Measurements from ENCODE around the gene SPRR2G. TPM values are rescaled to one million over a fixed set of nuclear protein-coding genes. Genes with fewer than 3 reads are reported as not detected.

SPRR2G gene
- total RNA-seq, 6 donors from 2014 or later, result not detected

DNA sequence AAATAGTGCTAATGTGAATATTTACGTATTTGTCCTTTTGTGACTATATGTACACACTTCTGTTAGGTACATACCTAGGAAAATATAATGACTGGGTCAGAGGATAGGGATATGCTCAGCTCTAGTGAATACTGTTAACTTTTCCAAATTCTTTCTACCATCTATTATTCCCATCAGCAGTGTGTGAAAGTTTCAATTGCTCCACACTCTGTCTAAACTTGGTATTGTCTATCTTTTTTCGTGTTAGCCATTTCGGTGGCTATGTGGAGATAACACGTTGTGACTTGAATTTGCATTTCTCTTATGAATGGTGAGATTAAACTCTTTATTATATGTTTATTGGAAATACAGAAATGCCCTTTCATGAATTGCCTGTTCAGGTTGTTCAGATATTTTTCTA is 29.9 kb upstream of the SPRR2G start:
- no peak for ATAC-seq (ENCODE audit: low FRiP score in 2 of 2)

DNA sequence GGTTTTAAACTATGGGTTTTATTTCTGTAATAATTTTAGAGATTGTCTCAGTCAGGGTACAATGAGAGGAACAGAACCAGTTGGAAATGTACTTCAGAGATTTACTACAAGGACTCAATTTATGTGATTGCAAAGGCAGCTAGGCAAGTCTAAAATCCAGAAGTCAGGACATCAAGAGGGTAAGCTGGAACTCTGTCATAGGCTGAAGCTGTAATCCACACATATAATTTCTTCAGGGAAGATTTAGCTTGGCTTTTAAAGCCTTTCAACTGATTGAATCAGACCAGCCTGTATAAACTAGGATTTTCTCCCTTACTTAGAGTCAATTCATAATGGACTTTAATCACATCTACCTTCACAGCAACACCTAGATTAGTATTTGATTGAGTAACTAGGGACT is 28.2 kb upstream of the SPRR2G start:
- DNase-seq (no peak), ATAC-seq (ENCODE audit: low FRiP score in 2 of 2) (no peak)
- no peak overlapping the region for H3K27ac ChIP-seq
- no peaks in the 10 kb centered on the region for H3K27me3 ChIP-seq
- H3K4me1 ChIP-seq, result no peaks in the 10 kb centered on the region
- H3K9me3 ChIP-seq, result no peaks in the 10 kb centered on the region
- H3K4me3 ChIP-seq, result no peak overlapping the region
- no peaks in the 10 kb centered on the region for H3K36me3 ChIP-seq
- no peak for TF ChIP-seq EP300 (IDR thresholded peaks at IDR 0.05)
- TF ChIP-seq POLR2AphosphoS5 (IDR thresholded peaks at IDR 0.05), result no peak
- TF ChIP-seq, protein P1, sequence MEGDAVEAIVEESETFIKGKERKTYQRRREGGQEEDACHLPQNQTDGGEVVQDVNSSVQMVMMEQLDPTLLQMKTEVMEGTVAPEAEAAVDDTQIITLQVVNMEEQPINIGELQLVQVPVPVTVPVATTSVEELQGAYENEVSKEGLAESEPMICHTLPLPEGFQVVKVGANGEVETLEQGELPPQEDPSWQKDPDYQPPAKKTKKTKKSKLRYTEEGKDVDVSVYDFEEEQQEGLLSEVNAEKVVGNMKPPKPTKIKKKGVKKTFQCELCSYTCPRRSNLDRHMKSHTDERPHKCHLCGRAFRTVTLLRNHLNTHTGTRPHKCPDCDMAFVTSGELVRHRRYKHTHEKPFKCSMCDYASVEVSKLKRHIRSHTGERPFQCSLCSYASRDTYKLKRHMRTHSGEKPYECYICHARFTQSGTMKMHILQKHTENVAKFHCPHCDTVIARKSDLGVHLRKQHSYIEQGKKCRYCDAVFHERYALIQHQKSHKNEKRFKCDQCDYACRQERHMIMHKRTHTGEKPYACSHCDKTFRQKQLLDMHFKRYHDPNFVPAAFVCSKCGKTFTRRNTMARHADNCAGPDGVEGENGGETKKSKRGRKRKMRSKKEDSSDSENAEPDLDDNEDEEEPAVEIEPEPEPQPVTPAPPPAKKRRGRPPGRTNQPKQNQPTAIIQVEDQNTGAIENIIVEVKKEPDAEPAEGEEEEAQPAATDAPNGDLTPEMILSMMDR (IDR thresholded peaks at IDR 0.05), result no peak
- no peak for TF ChIP-seq POLR2A (IDR thresholded peaks at IDR 0.05)

More for the DNA sequence above, 29.9 kb upstream of the SPRR2G start:
- H3K36me3 ChIP-seq, result no peaks in the 10 kb centered on the region
- 75 to 78% methylated on average over 4 of the region's 4 CpGs for WGBS, 2 donors
- no peak overlapping the region for H3K4me3 ChIP-seq
- TF ChIP-seq POLR2AphosphoS5 (IDR thresholded peaks at IDR 0.05) (no peak), EP300 (IDR thresholded peaks at IDR 0.05) (no peak), POLR2A (IDR thresholded peaks at IDR 0.05) (no peak)
- TF ChIP-seq, protein P1 (IDR thresholded peaks at IDR 0.05), result no peak
- H3K27ac ChIP-seq, result no peak overlapping the region
- no peak for DNase-seq
- no peaks in the 10 kb centered on the region for H3K27me3 ChIP-seq
- no peaks in the 10 kb centered on the region for H3K9me3 ChIP-seq
- H3K4me1 ChIP-seq, result no peaks in the 10 kb centered on the region

DNA sequence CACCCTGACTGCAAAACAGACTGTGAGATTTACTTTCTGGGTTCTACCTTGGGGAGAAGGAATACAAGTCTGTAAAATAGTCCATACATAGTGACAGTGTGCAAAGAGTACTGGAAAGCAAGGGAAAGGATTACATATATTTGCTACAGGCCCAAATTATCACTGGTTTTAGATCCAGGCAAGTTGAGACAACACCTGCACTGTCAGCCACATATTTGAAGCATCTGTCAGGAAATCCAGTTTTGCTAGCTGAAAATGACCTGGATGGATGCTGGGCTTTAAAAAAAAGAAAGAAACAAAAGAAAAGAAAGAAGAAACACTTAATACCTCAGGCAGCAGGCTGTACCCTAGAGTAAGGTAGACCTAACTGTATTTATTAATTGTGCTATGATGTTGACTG is 23.9 kb upstream of the SPRR2G start:
- no peaks in the 10 kb centered on the region for H3K4me1 ChIP-seq
- H3K27ac ChIP-seq, result no peak overlapping the region
- H3K4me3 ChIP-seq, result no peak overlapping the region
- TF ChIP-seq EP300 (IDR thresholded peaks at IDR 0.05) (no peak), POLR2AphosphoS5 (IDR thresholded peaks at IDR 0.05) (no peak), POLR2A (IDR thresholded peaks at IDR 0.05) (no peak)
- TF ChIP-seq, protein P1 (IDR thresholded peaks at IDR 0.05), result no peak
- ATAC-seq (ENCODE audit: low FRiP score in 2 of 2), result no peak
- H3K9me3 ChIP-seq, result no peaks in the 10 kb centered on the region
- H3K36me3 ChIP-seq, result no peaks in the 10 kb centered on the region
- no peaks in the 10 kb centered on the region for H3K27me3 ChIP-seq
- DNase-seq, result no peak

DNA sequence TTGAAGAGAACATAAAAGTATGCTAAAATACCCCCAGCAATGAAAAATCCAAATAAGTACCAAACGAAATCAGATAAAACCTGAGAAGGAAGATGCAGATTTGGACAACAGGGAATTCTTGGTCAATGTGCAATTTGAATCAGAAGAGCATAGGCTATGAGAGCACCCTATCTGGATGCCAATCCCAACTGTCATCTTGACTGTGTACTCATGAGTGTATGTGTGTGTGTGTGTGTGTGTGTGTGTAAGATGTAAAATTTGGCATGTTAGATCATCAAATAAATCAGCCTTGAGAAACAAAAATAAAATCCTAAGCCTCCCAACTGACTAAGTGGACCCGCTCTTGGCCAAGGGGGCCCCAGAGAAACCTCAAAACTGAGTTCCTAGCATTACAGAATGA is 18.0 kb upstream of the SPRR2G start:
- Histone ChIP-seq H3K4me3 (no peak overlapping the region), H3K27ac (no peak overlapping the region), H3K4me1 (no peaks in the 10 kb centered on the region), H3K36me3 (no peaks in the 10 kb centered on the region), H3K9me3 (no peaks in the 10 kb centered on the region), H3K27me3 (no peaks in the 10 kb centered on the region)
- no peak for DNase-seq
- WGBS, 2 donors, result 72 to 77% methylated on average over 2 of the region's 2 CpGs
- TF ChIP-seq, protein P1 (IDR thresholded peaks at IDR 0.05), result no peak
- no peak for TF ChIP-seq POLR2A (IDR thresholded peaks at IDR 0.05)
- TF ChIP-seq EP300 (IDR thresholded peaks at IDR 0.05), result no peak
- TF ChIP-seq POLR2AphosphoS5 (IDR thresholded peaks at IDR 0.05), result no peak
- no peak for ATAC-seq (ENCODE audit: low FRiP score in 2 of 2)

GRCh38 chr1:153155541-153155940 is 4.9 kb upstream of the SPRR2G start:
- Histone ChIP-seq H3K9me3 (peaks cover 0 to 10% (median 4%) of the 10 kb centered on the region in 4 donors), H3K27me3 (no peaks in the 10 kb centered on the region), H3K27ac (no peak overlapping the region), H3K4me3 (no peak overlapping the region), H3K4me1 (no peaks in the 10 kb centered on the region), H3K36me3 (no peaks in the 10 kb centered on the region)
- ATAC-seq (ENCODE audit: low FRiP score in 2 of 2) (no peak), DNase-seq (no peak)
- no peak for TF ChIP-seq POLR2A (IDR thresholded peaks at IDR 0.05)
- TF ChIP-seq EP300 (IDR thresholded peaks at IDR 0.05), result no peak
- TF ChIP-seq, protein P1 (IDR thresholded peaks at IDR 0.05), result no peak
- TF ChIP-seq POLR2AphosphoS5 (IDR thresholded peaks at IDR 0.05), result no peak
- 89 to 95% methylated on average over 2 of the region's 2 CpGs for WGBS, 2 donors

Data from upper lobe of left lung (tissue), 6 donors.